ENCODE data around the gene LIPA.

- TF ChIP-seq CTCF (conservative IDR thresholded peaks at IDR 0.05; ENCODE audit: low read depth, low read length) (peak; percentile 62), EZH2 (IDR thresholded peaks at IDR 0.05; ENCODE audit: borderline replicate concordance, low read depth, low read length, poor library complexity, severe bottlenecking) (no peak)
These were observed 38.3 kb downstream of the LIPA start for GRCh38 chr10:89213191-89213808.

Measured in A673 (cell line).